Osteocyte (in vitro differentiated cells): ENCODE measurements around the gene BCL6. TPM values are rescaled to one million over a fixed set of nuclear protein-coding genes. Genes with fewer than 3 reads are reported as not detected.

Source experiments
- DNase-seq: peaks from one replicate; pipeline ENCODE4 v3.0.0; 2021; ENCODE audit warnings: mixed read lengths; ENCODE audit not compliant: unreplicated experiment; ENCODE audit errors: extremely low spot score
- H3K27ac Mint-ChIP-seq: one replicate; pipeline ENCODE4 v1.8.0; 2021; ENCODE audit warnings: mild to moderate bottlenecking, mixed read lengths; ENCODE audit not compliant: unreplicated experiment
- H3K27me3 Mint-ChIP-seq: one replicate; pipeline ENCODE4 v1.8.0; 2021; ENCODE audit warnings: mixed read lengths; ENCODE audit not compliant: unreplicated experiment
- H3K36me3 Mint-ChIP-seq: one replicate; pipeline ENCODE4 v1.8.0; 2021; ENCODE audit warnings: mixed read lengths; ENCODE audit not compliant: unreplicated experiment
- H3K4me1 Mint-ChIP-seq: one replicate; pipeline ENCODE4 v1.8.0; 2021; ENCODE audit warnings: mixed read lengths; ENCODE audit not compliant: unreplicated experiment
- H3K4me3 Mint-ChIP-seq: one replicate; pipeline ENCODE4 v1.8.0; 2021; ENCODE audit warnings: mild to moderate bottlenecking, moderate library complexity, mixed read lengths; ENCODE audit not compliant: unreplicated experiment
- H3K9me3 Mint-ChIP-seq: one replicate; pipeline ENCODE4 v1.8.0; 2021; ENCODE audit warnings: mixed read lengths; ENCODE audit not compliant: unreplicated experiment
- CTCF ChIP-seq: fragments of 200-600 bp; sonication (generic); IDR thresholded peaks from 2 replicates; pipeline ENCODE4 v1.5.0; 2021; ENCODE audit warnings: antibody characterized with exemption, mild to moderate bottlenecking, moderate library complexity
- total RNA-seq: library from RNA; stranded (reverse); gene quantifications from 2 replicates; pipeline ENCODE4 v1.2.1, GENCODE V29; 2021

The BCL6 gene
- total RNA-seq, 1 donor from 2014 or later = 84.8 TPM

- H3K27ac Mint-ChIP-seq = no peak overlapping the region
- no peaks in the 10 kb centered on the region for H3K9me3 Mint-ChIP-seq
- no peaks in the 10 kb centered on the region for H3K36me3 Mint-ChIP-seq
- H3K4me3 Mint-ChIP-seq = no peak overlapping the region
- H3K4me1 Mint-ChIP-seq = no peaks in the 10 kb centered on the region
- TF ChIP-seq CTCF = no peak
- no peaks in the 10 kb centered on the region for H3K27me3 Mint-ChIP-seq
- no peak for DNase-seq
Observed at GRCh38 chr3:187769771-187770170, 24.5 kb upstream of the BCL6 start.

- H3K4me3 Mint-ChIP-seq = no peak overlapping the region
- no peaks in the 10 kb centered on the region for H3K27me3 Mint-ChIP-seq
Observed at GRCh38 chr3:187767266-187768012, 22.2 kb upstream of the BCL6 start.

GRCh38 chr3:187765342-187765741 is 20.1 kb upstream of the BCL6 start:
- Mint-ChIP-seq H3K27ac (no peak overlapping the region), H3K27me3 (no peaks in the 10 kb centered on the region), H3K4me1 (no peaks in the 10 kb centered on the region), H3K4me3 (no peak overlapping the region), H3K36me3 (no peaks in the 10 kb centered on the region), H3K9me3 (no peaks in the 10 kb centered on the region)
- no peak for DNase-seq
- TF ChIP-seq CTCF = no peak

More at GRCh38 chr3:187767266-187768012, 22.2 kb upstream of the BCL6 start:
- no peak overlapping the region for H3K27ac Mint-ChIP-seq
- DNase-seq = no peak
- H3K36me3 Mint-ChIP-seq = no peaks in the 10 kb centered on the region
- no peak for TF ChIP-seq CTCF
- no peaks in the 10 kb centered on the region for H3K4me1 Mint-ChIP-seq
- H3K9me3 Mint-ChIP-seq = no peaks in the 10 kb centered on the region

- Mint-ChIP-seq H3K36me3 (no peaks in the 10 kb centered on the region), H3K4me1 (peaks cover 7% of the 10 kb centered on the region), H3K27me3 (no peaks in the 10 kb centered on the region), H3K4me3 (no peak overlapping the region), H3K9me3 (no peaks in the 10 kb centered on the region), H3K27ac (no peak overlapping the region)
- no peak for TF ChIP-seq CTCF
- no peak for DNase-seq
Observed at GRCh38 chr3:187763850-187764648, 18.8 kb upstream of the BCL6 start.

- Mint-ChIP-seq H3K36me3 (no peaks in the 10 kb centered on the region), H3K4me1 (peaks cover 7% of the 10 kb centered on the region), H3K9me3 (no peaks in the 10 kb centered on the region), H3K27ac (no peak overlapping the region), H3K27me3 (no peaks in the 10 kb centered on the region), H3K4me3 (no peak overlapping the region)
- TF ChIP-seq CTCF = no peak
- no peak for DNase-seq
Observed at GRCh38 chr3:187762792-187763191, 17.5 kb upstream of the BCL6 start.
